Stomach (tissue), 9 donors: ENCODE data around the gene HOXC12. TPM values are rescaled to one million over a fixed set of nuclear protein-coding genes. Genes with fewer than 3 reads are reported as not detected.

ENCODE experiments used
- DNase-seq, 2 donors: peaks; one replicate each; pipeline versions ENCODE4 v3.0.0 to v3.0.0-alpha.2; 2013 to 2019
- H3K27ac ChIP-seq, 5 donors: fragments of 200-600 bp in 4 of 5; sonication (generic) in 4 of 5; one replicate each; pipeline ENCODE4 v1.5.1; 2013 to 2019; ENCODE audit warnings: mild to moderate bottlenecking in 1 of 5, moderate library complexity in 1 of 5
- H3K27me3 ChIP-seq, 3 donors: fragments of 200-600 bp; sonication (generic); one replicate each; pipeline ENCODE4 v1.5.1; 2017 to 2019; ENCODE audit warnings: mixed run types in 1 of 3
- H3K36me3 ChIP-seq, 4 donors: fragments of 200-600 bp; sonication (generic); 1 replicate in 3 of 4; 2 replicates in 1 of 4; pipeline ENCODE4 v1.5.1; 2016 to 2019
- H3K4me1 ChIP-seq, 4 donors: fragments of 200-600 bp; sonication (generic); one replicate each; pipeline ENCODE4 v1.5.1; 2016 to 2019
- H3K4me3 ChIP-seq, 4 donors: fragments of 200-600 bp; sonication (generic) in 3 of 4; one replicate each; pipeline ENCODE4 v1.5.1; 2016 to 2019; ENCODE audit warnings: mild to moderate bottlenecking in 1 of 4
- H3K9me3 ChIP-seq, 4 donors: fragments of 200-600 bp; sonication (generic); one replicate each; pipeline ENCODE4 v1.5.1; 2016 to 2019
- CTCF ChIP-seq, 7 experiments: fragments of 450-650 bp in 4 of 7; fragments of 200-600 bp in 3 of 7; sonication (generic) in 3 of 7; IDR thresholded peaks; one replicate each; pipeline ENCODE4 v1.5.1; 2016 to 2019; ENCODE audit warnings: antibody characterized with exemption in 7 of 7, control low read depth in 2 of 7, mild to moderate bottlenecking in 1 of 7
- EP300 ChIP-seq: sonication (generic); formaldehyde crosslinking; IDR thresholded peaks from one replicate; pipeline ENCODE4 v1.6.1; 2017; ENCODE audit warnings: antibody characterized with exemption
- POLR2A ChIP-seq, 4 donors: fragments of 450-650 bp; IDR thresholded peaks; one replicate each; pipeline ENCODE4 v1.6.1; 2016; ENCODE audit warnings: antibody characterized with exemption in 4 of 4, control low read depth in 2 of 4, mild to moderate bottlenecking in 1 of 4, moderate library complexity in 1 of 4
- POLR2AphosphoS5 ChIP-seq, 3 donors: sonication (generic); formaldehyde crosslinking; IDR thresholded peaks; one replicate each; pipeline ENCODE4 v1.6.1; 2016; ENCODE audit warnings: antibody characterized with exemption in 3 of 3
- WGBS, 5 donors: extraction: QIAGEN DNeasy Blood & Tissue Kit in 3 of 5; methylation state at CpG; one replicate each; pipeline versions ENCODE4 v1.1.5 to v1.1.7; 2013 to 2018; 5-methylcytosine and 5-hydroxymethylcytosine counted together
- intact Hi-C: fragments of 100-400 bp; cut with DNase I; formaldehyde crosslinking; loops from one replicate; pipeline ENCODE4 v1.15.1; 2023; ENCODE audit warnings: low total_unique reads
- polyA plus RNA-seq, 3 donors: library from polyadenylated mRNA; stranded (reverse); fragments of 200-250 nt; gene quantifications; one replicate each; pipeline ENCODE4 v1.2.3, GENCODE V29; 2013
- total RNA-seq, 5 donors: library from RNA; depleted of rRNA; stranded (reverse); fragments of >200 nt; gene quantifications; one replicate each; pipeline versions ENCODE4 v1.1.0 to v1.2.3, GENCODE V29; 2014 to 2016
- donor health status: healthy with polysubstance abuse.
- donor health status: Bipolar disorder and iron deficiency.
- donor health status: healthy.

HOXC12 gene
- total and polyA plus RNA-seq, 8 donors, result not detected

GRCh38 chr12:54002915-54003389, 48.2 kb downstream of the HOXC12 start:
- DNase-seq, result no peak
- Histone ChIP-seq H3K9me3 (no peaks in the 10 kb centered on the region), H3K4me3 (no peak overlapping the region), H3K36me3 (no peaks in the 10 kb centered on the region), H3K4me1 (peaks cover 17 to 36% (median 28%) of the 10 kb centered on the region in 4 donors), H3K27me3 (peaks cover 54 to 100% (median 100%) of the 10 kb centered on the region in 3 donors), H3K27ac (no peak overlapping the region)
- 20 to 25% (median 25%) methylated on average over 19 of the region's 19 CpGs for WGBS, 5 donors
- intact Hi-C loops, result no loop called here
- no peak for TF ChIP-seq POLR2A (IDR thresholded peaks at IDR 0.05)
- TF ChIP-seq CTCF (IDR thresholded peaks at IDR 0.05), result no peak
- no peak for TF ChIP-seq POLR2AphosphoS5 (IDR thresholded peaks at IDR 0.05)
- no peak for TF ChIP-seq EP300

GRCh38 chr12:54003625-54004024, 48.9 kb downstream of the HOXC12 start:
- no peak overlapping the region for H3K4me3 ChIP-seq
- H3K27me3 ChIP-seq, result peaks cover 50 to 100% (median 100%) of the 10 kb centered on the region in 3 donors
- no peaks in the 10 kb centered on the region for H3K9me3 ChIP-seq
- TF ChIP-seq POLR2AphosphoS5 (IDR thresholded peaks at IDR 0.05) (no peak), EP300 (no peak), CTCF (IDR thresholded peaks at IDR 0.05) (no peak), POLR2A (IDR thresholded peaks at IDR 0.05) (no peak)
- WGBS, 5 donors, result 19 to 42% (median 31%) methylated on average over 3 of the region's 3 CpGs
- no peak for DNase-seq
- H3K4me1 ChIP-seq, result peaks cover 17 to 36% (median 28%) of the 10 kb centered on the region in 4 donors
- no peaks in the 10 kb centered on the region for H3K36me3 ChIP-seq
- intact Hi-C loops, result no loop called here
- no peak overlapping the region for H3K27ac ChIP-seq

GRCh38 chr12:54004063-54004840, 49.5 kb downstream of the HOXC12 start:
- 14 to 21% (median 17%) methylated on average over 20 of the region's 20 CpGs for WGBS, 5 donors
- intact Hi-C loops, result no loop called here

More at GRCh38 chr12:54004063-54004840, 49.5 kb downstream of the HOXC12 start:
- peaks cover 20 to 36% (median 31%) of the 10 kb centered on the region in 4 donors for H3K4me1 ChIP-seq
- H3K4me3 ChIP-seq, result no peak overlapping the region
- TF ChIP-seq POLR2AphosphoS5 (IDR thresholded peaks at IDR 0.05) (no peak), CTCF (IDR thresholded peaks at IDR 0.05) (no peak), POLR2A (IDR thresholded peaks at IDR 0.05) (no peak), EP300 (no peak)
- no peaks in the 10 kb centered on the region for H3K9me3 ChIP-seq
- H3K27ac ChIP-seq, result no peak overlapping the region
- H3K27me3 ChIP-seq, result peaks cover 52 to 100% (median 99%) of the 10 kb centered on the region in 3 donors
- H3K36me3 ChIP-seq, result no peaks in the 10 kb centered on the region
- no peak for DNase-seq
